Progenitor cell of endocrine pancreas (in vitro differentiated cells): Measurements from ENCODE around the gene DTWD2. TPM values are rescaled to one million over a fixed set of nuclear protein-coding genes. Genes with fewer than 3 reads are reported as not detected.
"Not testable (repeated sequence)": the region's sequence is repeated elsewhere in the genome, so short reads cannot be mapped to it uniquely, and the experiment has no call there.

ENCODE experiments used
- DNase-seq: peaks from one replicate; pipeline ENCODE4 v3.0.0; 2021; ENCODE audit warnings: low spot score; ENCODE audit not compliant: unreplicated experiment
- H3K27ac Mint-ChIP-seq: 2 replicates; pipeline ENCODE4 v1.8.0; 2021; ENCODE audit warnings: mild to moderate bottlenecking, moderate library complexity, mixed read lengths
- H3K27me3 Mint-ChIP-seq: 2 replicates; pipeline ENCODE4 v1.8.0; 2021; ENCODE audit warnings: mixed read lengths
- H3K36me3 Mint-ChIP-seq: 2 replicates; pipeline ENCODE4 v1.8.0; 2022; ENCODE audit warnings: mixed read lengths; ENCODE audit not compliant: insufficient read depth
- H3K4me1 Mint-ChIP-seq: 2 replicates; pipeline ENCODE4 v1.8.0; 2021; ENCODE audit warnings: low read depth, mixed read lengths
- H3K4me3 Mint-ChIP-seq: 2 replicates; pipeline ENCODE4 v1.8.0; 2021; ENCODE audit warnings: low read depth, mild to moderate bottlenecking, moderate library complexity, mixed read lengths
- H3K9me3 Mint-ChIP-seq: 2 replicates; pipeline ENCODE4 v1.8.0; 2021; ENCODE audit warnings: low read depth, mixed read lengths
- CTCF ChIP-seq: fragments of 200-600 bp; sonication (generic); IDR thresholded peaks from one replicate; pipeline ENCODE4 v1.5.0; 2021; ENCODE audit warnings: antibody characterized with exemption, mild to moderate bottlenecking; ENCODE audit not compliant: unreplicated experiment
- total RNA-seq: library from RNA; stranded (reverse); gene quantifications from 2 replicates; pipeline ENCODE4 v1.2.1, GENCODE V29; 2021

Gene DTWD2
- total RNA-seq, 1 donor from 2014 or later, result 7.7 TPM

GRCh38 chr5:118888556-118888955 lies 99.8 kb downstream of the DTWD2 start:
- no peak for TF ChIP-seq CTCF

GRCh38 chr5:118883362-118883761 lies 105.0 kb downstream of the DTWD2 start:
- Mint-ChIP-seq H3K27ac (peak overlapping the region; percentile 53), H3K36me3 (peaks cover 2% of the 10 kb centered on the region), H3K9me3 (peaks cover 8% of the 10 kb centered on the region), H3K4me3 (no peak overlapping the region), H3K4me1 (peaks cover 4% of the 10 kb centered on the region), H3K27me3 (no peaks in the 10 kb centered on the region)
- no peak for DNase-seq
- TF ChIP-seq CTCF, result no peak

More at GRCh38 chr5:118888556-118888955, 99.8 kb downstream of the DTWD2 start:
- Mint-ChIP-seq H3K27ac (no peak overlapping the region), H3K27me3 (no peaks in the 10 kb centered on the region), H3K4me3 (no peak overlapping the region), H3K4me1 (no peaks in the 10 kb centered on the region), H3K36me3 (no peaks in the 10 kb centered on the region), H3K9me3 (no peaks in the 10 kb centered on the region)
- no peak for DNase-seq

GRCh38 chr5:118882666-118883065 lies 105.7 kb downstream of the DTWD2 start:
- Mint-ChIP-seq H3K27ac (no peak overlapping the region), H3K4me3 (no peak overlapping the region), H3K36me3 (peaks cover 3% of the 10 kb centered on the region), H3K9me3 (peaks cover 15% of the 10 kb centered on the region), H3K4me1 (peaks cover 4% of the 10 kb centered on the region), H3K27me3 (no peaks in the 10 kb centered on the region)
- TF ChIP-seq CTCF, result no peak
- DNase-seq, result no peak

- H3K4me3 Mint-ChIP-seq, DNase-seq, H3K27ac Mint-ChIP-seq, H3K4me1 Mint-ChIP-seq, H3K27me3 Mint-ChIP-seq: not testable (repeated sequence)
- Mint-ChIP-seq H3K36me3 (peaks cover 23% of the 10 kb centered on the region), H3K9me3 (peaks cover 45% of the 10 kb centered on the region)
These were observed 111.5 kb downstream of the DTWD2 start for GRCh38 chr5:118876852-118877251.

GRCh38 chr5:118875131-118875530 lies 113.2 kb downstream of the DTWD2 start:
- peaks cover 21% of the 10 kb centered on the region for H3K36me3 Mint-ChIP-seq
- H3K27me3 Mint-ChIP-seq, result no peaks in the 10 kb centered on the region
- peaks cover 40% of the 10 kb centered on the region for H3K9me3 Mint-ChIP-seq
- H3K4me3 Mint-ChIP-seq, result no peak overlapping the region
- no peak for DNase-seq
- TF ChIP-seq CTCF, result no peak
- no peak overlapping the region for H3K27ac Mint-ChIP-seq
- no peaks in the 10 kb centered on the region for H3K4me1 Mint-ChIP-seq

- Mint-ChIP-seq H3K9me3 (peaks cover 40% of the 10 kb centered on the region), H3K27me3 (no peaks in the 10 kb centered on the region), H3K36me3 (peaks cover 21% of the 10 kb centered on the region), H3K4me3 (no peak overlapping the region), H3K27ac (no peak overlapping the region), H3K4me1 (no peaks in the 10 kb centered on the region)
- no peak for TF ChIP-seq CTCF
- DNase-seq, result no peak
These were observed 114.9 kb downstream of the DTWD2 start for GRCh38 chr5:118873417-118873816.
